HAP-1 (cell line): ENCODE results near the gene CYREN.

Experiments
- DNase-seq, 2 experiments: peaks; one replicate each; pipeline ENCODE4 v3.0.0-alpha.2; 2016 to 2020; ENCODE audit warnings: low spot score in 2 of 2
- H3K27me3 ChIP-seq: fragments of 250-450 bp; sonication (Bioruptor Pico); 2 replicates; pipeline ENCODE4 v1.5.1; 2020; ENCODE audit warnings: low read depth, mild to moderate bottlenecking, moderate library complexity
- H3K36me3 ChIP-seq: fragments of 250-450 bp; sonication (Bioruptor Pico); replicated peaks from 2 replicates; pipeline ENCODE4 v1.5.1; 2020; ENCODE audit warnings: mild to moderate bottlenecking
- H3K4me1 ChIP-seq: fragments of 250-450 bp; sonication (Bioruptor Pico); 2 replicates; pipeline ENCODE4 v1.5.1; 2020; ENCODE audit warnings: mild to moderate bottlenecking
- H3K4me3 ChIP-seq: fragments of 250-450 bp; sonication (Bioruptor Pico); 2 replicates; pipeline ENCODE4 v1.5.1; 2020; ENCODE audit warnings: mild to moderate bottlenecking, moderate library complexity
- H3K9me3 ChIP-seq: fragments of 250-450 bp; sonication (Bioruptor Pico); 2 replicates; pipeline ENCODE4 v1.5.1; 2020; ENCODE audit warnings: mild to moderate bottlenecking, moderate library complexity
- in situ Hi-C: fragments of 300-500 bp; cut with MboI; formaldehyde crosslinking; loops from 3 replicates; pipeline ENCODE4 v1.14.3; 2020; ENCODE audit warnings: low sequenced_read_pairs, inconsistent platforms, mixed read lengths

CYREN gene

GRCh38 chr7:135206941-135207391, 36.5 kb upstream of the CYREN start:
- peaks cover 6% of the 10 kb centered on the region; the same call in 1 of the 2 replicates for H3K36me3 ChIP-seq
- H3K4me3 ChIP-seq, result no peak overlapping the region
- H3K27me3 ChIP-seq, result no peaks in the 10 kb centered on the region
- DNase-seq, result no peak
- no peaks in the 10 kb centered on the region for H3K9me3 ChIP-seq
- in situ Hi-C loops, result no loop called here
- H3K4me1 ChIP-seq, result peaks cover 4% of the 10 kb centered on the region; the same call in 1 of the 2 replicates

GRCh38 chr7:135205850-135206249, 35.3 kb upstream of the CYREN start:
- no peak overlapping the region for H3K4me3 ChIP-seq
- H3K36me3 ChIP-seq, result peaks cover 6% of the 10 kb centered on the region; the same call in 1 of the 2 replicates
- in situ Hi-C loops, result no loop called here
- no peaks in the 10 kb centered on the region for H3K9me3 ChIP-seq
- no peaks in the 10 kb centered on the region for H3K27me3 ChIP-seq
- H3K4me1 ChIP-seq, result peaks cover 4% of the 10 kb centered on the region; the same call in 1 of the 2 replicates
- no peak for DNase-seq

- H3K36me3 ChIP-seq, result peaks cover 6% of the 10 kb centered on the region; the same call in 1 of the 2 replicates
- no peaks in the 10 kb centered on the region for H3K9me3 ChIP-seq
- in situ Hi-C loops, result no loop called here
- no peak overlapping the region for H3K4me3 ChIP-seq
- DNase-seq, result no peak
- peaks cover 4% of the 10 kb centered on the region for H3K4me1 ChIP-seq
- no peaks in the 10 kb centered on the region for H3K27me3 ChIP-seq
Observed at GRCh38 chr7:135204876-135205275, 34.4 kb upstream of the CYREN start.

GRCh38 chr7:135204341-135204749, 33.8 kb upstream of the CYREN start:
- Histone ChIP-seq H3K4me3 (no peak overlapping the region), H3K4me1 (peaks cover 4% of the 10 kb centered on the region), H3K36me3 (peaks cover 6% of the 10 kb centered on the region; the same call in 1 of the 2 replicates), H3K9me3 (no peaks in the 10 kb centered on the region), H3K27me3 (no peaks in the 10 kb centered on the region)
- DNase-seq, result no peak
- in situ Hi-C loops, result no loop called here

GRCh38 chr7:135201350-135201749, 30.8 kb upstream of the CYREN start:
- H3K27me3 ChIP-seq, result no peaks in the 10 kb centered on the region

GRCh38 chr7:135200821-135201331, 30.4 kb upstream of the CYREN start:
- H3K27me3 ChIP-seq, result no peaks in the 10 kb centered on the region
- in situ Hi-C loops, result no loop called here
- H3K36me3 ChIP-seq, result peaks cover 9% of the 10 kb centered on the region
- H3K4me3 ChIP-seq, result no peak overlapping the region
- no peaks in the 10 kb centered on the region for H3K9me3 ChIP-seq
- H3K4me1 ChIP-seq, result no peaks in the 10 kb centered on the region; the same call in 1 of the 2 replicates
- DNase-seq, result no peak

More at GRCh38 chr7:135201350-135201749, 30.8 kb upstream of the CYREN start:
- H3K4me1 ChIP-seq, result no peaks in the 10 kb centered on the region; the same call in 1 of the 2 replicates
- no peaks in the 10 kb centered on the region for H3K9me3 ChIP-seq
- no peak overlapping the region for H3K4me3 ChIP-seq
- no peak for DNase-seq
- H3K36me3 ChIP-seq, result peaks cover 9% of the 10 kb centered on the region
- in situ Hi-C loops, result no loop called here

GRCh38 chr7:135199439-135199838, 28.9 kb upstream of the CYREN start:
- in situ Hi-C loops, result no loop called here
- no peaks in the 10 kb centered on the region for H3K9me3 ChIP-seq
- H3K4me1 ChIP-seq, result no peaks in the 10 kb centered on the region; the same call in 1 of the 2 replicates
- no peak for DNase-seq
- H3K4me3 ChIP-seq, result no peak overlapping the region
- no peaks in the 10 kb centered on the region for H3K27me3 ChIP-seq
- peaks cover 9% of the 10 kb centered on the region for H3K36me3 ChIP-seq

GRCh38 chr7:135197906-135198655, 27.6 kb upstream of the CYREN start:
- no peaks in the 10 kb centered on the region for H3K9me3 ChIP-seq
- H3K4me1 ChIP-seq, result no peaks in the 10 kb centered on the region; the same call in 1 of the 2 replicates
- peaks cover 9% of the 10 kb centered on the region for H3K36me3 ChIP-seq
- no peak overlapping the region for H3K4me3 ChIP-seq
- in situ Hi-C loops, result no loop called here
- H3K27me3 ChIP-seq, result no peaks in the 10 kb centered on the region
- no peak for DNase-seq

GRCh38 chr7:135197343-135197742, 26.8 kb upstream of the CYREN start:
- no peaks in the 10 kb centered on the region for H3K9me3 ChIP-seq
- in situ Hi-C loops, result no loop called here
- no peak for DNase-seq
- H3K27me3 ChIP-seq, result no peaks in the 10 kb centered on the region
- peaks cover 6% of the 10 kb centered on the region for H3K36me3 ChIP-seq
- H3K4me3 ChIP-seq, result no peak overlapping the region
- H3K4me1 ChIP-seq, result no peaks in the 10 kb centered on the region; the same call in 1 of the 2 replicates

GRCh38 chr7:135195968-135196629, 25.6 kb upstream of the CYREN start:
- Histone ChIP-seq H3K27me3 (no peaks in the 10 kb centered on the region), H3K9me3 (no peaks in the 10 kb centered on the region), H3K4me1 (no peaks in the 10 kb centered on the region; the same call in 1 of the 2 replicates), H3K4me3 (no peak overlapping the region), H3K36me3 (peaks cover 3% of the 10 kb centered on the region)
- no peak for DNase-seq
- in situ Hi-C loops, result no loop called here

GRCh38 chr7:135195156-135195555, 24.6 kb upstream of the CYREN start:
- H3K27me3 ChIP-seq, result no peaks in the 10 kb centered on the region
- H3K4me3 ChIP-seq, result no peak overlapping the region
- DNase-seq, result no peak
- no peaks in the 10 kb centered on the region; the same call in 1 of the 2 replicates for H3K4me1 ChIP-seq
- no peaks in the 10 kb centered on the region for H3K9me3 ChIP-seq
- in situ Hi-C loops, result no loop called here
- H3K36me3 ChIP-seq, result peaks cover 3% of the 10 kb centered on the region

- no peak overlapping the region for H3K4me3 ChIP-seq
- no peak for DNase-seq
Observed at GRCh38 chr7:135194494-135195095, 24.1 kb upstream of the CYREN start.

GRCh38 chr7:135193615-135194081, 23.1 kb upstream of the CYREN start:
- no peaks in the 10 kb centered on the region for H3K27me3 ChIP-seq

More at GRCh38 chr7:135194494-135195095, 24.1 kb upstream of the CYREN start:
- Histone ChIP-seq H3K36me3 (peaks cover 3% of the 10 kb centered on the region), H3K4me1 (no peaks in the 10 kb centered on the region), H3K27me3 (no peaks in the 10 kb centered on the region), H3K9me3 (no peaks in the 10 kb centered on the region)
- in situ Hi-C loops, result no loop called here

More at GRCh38 chr7:135193615-135194081, 23.1 kb upstream of the CYREN start:
- Histone ChIP-seq H3K9me3 (no peaks in the 10 kb centered on the region), H3K36me3 (peaks cover 3% of the 10 kb centered on the region), H3K4me3 (no peak overlapping the region), H3K4me1 (no peaks in the 10 kb centered on the region)
- DNase-seq, result no peak
- in situ Hi-C loops, result no loop called here
